ENCODE measurements around the gene PIK3C2G.

Gene PIK3C2G

DNA sequence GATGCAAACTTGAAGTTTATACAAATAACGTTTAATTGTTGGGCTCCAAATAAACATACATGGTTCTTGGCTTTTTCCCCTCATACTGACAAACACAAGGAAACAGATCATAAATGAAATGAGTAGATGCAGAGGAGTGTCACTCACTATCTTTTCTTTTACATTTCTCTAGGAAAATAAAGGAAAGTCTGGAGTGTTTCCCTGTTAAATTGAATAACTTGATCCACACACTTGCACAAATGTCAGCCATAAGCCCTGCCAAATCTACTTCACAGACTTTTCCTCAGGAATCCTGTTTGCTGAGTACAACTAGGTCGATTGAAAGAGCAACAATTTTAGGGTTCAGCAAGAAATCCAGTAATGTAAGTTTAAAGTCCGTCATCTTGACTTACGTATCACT, 301.2 kb downstream of the PIK3C2G start:
- no peak for DNase-seq (ENCODE audit: low read depth in 2 of 2)

- no peak for DNase-seq (ENCODE audit: low read depth in 2 of 2)
These were observed 303.0 kb downstream of the PIK3C2G start for GRCh38 chr12:18564306-18564705.

- DNase-seq (ENCODE audit: low read depth in 2 of 2), result no peak
These were observed 306.5 kb downstream of the PIK3C2G start for GRCh38 chr12:18567787-18568186.

GRCh38 chr12:18570543-18570942, 309.2 kb downstream of the PIK3C2G start:
- DNase-seq (ENCODE audit: low read depth in 2 of 2), result no peak

DNA sequence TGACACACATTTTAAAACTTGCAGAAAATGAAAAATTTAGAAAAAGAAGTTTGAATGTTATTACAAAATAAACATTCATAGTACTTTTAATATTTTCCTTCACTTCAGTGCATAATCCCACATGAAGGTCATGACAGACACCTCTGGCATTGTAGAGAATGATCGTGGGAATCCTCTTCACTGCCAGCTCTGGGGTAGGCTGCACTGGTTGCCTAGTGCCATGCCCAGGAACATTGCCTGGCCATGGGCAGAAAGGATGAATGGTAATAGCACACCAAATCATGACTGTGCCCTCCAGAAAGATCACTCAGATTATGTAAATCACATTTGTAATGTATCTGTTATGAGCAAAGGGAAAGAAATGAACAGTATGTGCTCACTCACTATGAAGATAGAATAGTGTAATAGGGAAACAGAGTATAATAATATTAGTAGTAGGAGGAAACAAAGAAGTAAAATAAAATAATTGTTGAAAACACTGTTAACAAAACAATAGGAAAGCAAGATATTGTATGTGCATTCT, 314.8 kb downstream of the PIK3C2G start:
- DNase-seq (ENCODE audit: low read depth in 2 of 2), result no peak

GRCh38 chr12:18576648-18577047, 315.3 kb downstream of the PIK3C2G start:
- DNase-seq (ENCODE audit: low read depth in 2 of 2), result no peak

DNA sequence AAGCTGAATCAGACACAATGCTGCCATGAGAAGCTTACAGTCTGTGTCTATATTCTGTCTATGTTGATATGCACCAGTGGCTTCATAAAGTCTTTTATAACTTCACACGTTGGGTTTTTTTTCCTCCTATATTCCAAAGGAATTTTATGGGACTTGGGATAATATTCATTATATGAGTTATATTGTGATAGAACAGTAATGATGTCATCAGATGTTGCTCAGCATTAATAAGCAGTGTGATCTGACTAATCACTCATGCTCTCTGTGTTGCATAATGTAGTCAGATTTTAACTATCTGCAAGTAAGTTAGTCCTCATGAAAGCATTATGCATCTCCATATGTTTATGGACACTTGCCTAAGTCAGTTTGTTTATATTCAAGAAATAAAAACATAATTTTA, 316.9 kb downstream of the PIK3C2G start:
- DNase-seq (ENCODE audit: low read depth in 2 of 2), result peak; percentile 25 to 30

GRCh38 chr12:18580291-18580690, 319.0 kb downstream of the PIK3C2G start:
- DNase-seq (ENCODE audit: low read depth in 2 of 2), result peak; percentile 38 to 42

DNA sequence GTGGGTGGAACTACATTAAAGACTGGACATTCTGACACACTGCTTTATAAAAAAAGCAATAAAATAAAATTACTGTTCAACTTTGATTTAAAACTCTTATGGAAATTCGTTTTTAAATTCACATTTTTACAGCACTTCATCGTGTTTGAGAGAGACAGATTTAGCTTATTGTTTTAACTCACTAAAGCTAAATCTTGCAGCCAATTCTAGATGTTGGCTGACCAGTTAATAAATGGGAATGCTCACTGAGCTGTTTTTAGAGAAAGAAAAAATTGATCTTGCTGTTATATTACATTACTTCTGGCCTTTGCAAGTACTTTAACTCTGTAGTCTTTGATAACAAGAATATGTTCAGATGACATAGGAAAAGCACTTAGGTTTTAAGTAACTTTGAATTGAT, 319.4 kb downstream of the PIK3C2G start:
- no peak for DNase-seq (ENCODE audit: low read depth in 2 of 2)

GRCh38 chr12:18581232-18581962, 320.1 kb downstream of the PIK3C2G start:
- peak in 1 of 2 experiments; percentile 2 for DNase-seq (ENCODE audit: low read depth in 2 of 2)

GRCh38 chr12:18583655-18584054, 322.3 kb downstream of the PIK3C2G start:
- peak in 1 of 2 experiments; percentile 1 for DNase-seq (ENCODE audit: low read depth in 2 of 2)

- DNase-seq (ENCODE audit: low read depth in 2 of 2), result no peak
These were observed 325.3 kb downstream of the PIK3C2G start for GRCh38 chr12:18586581-18586980.

- no peak for DNase-seq (ENCODE audit: low read depth in 2 of 2)
These were observed 328.0 kb downstream of the PIK3C2G start for GRCh38 chr12:18589316-18589715.

DNA sequence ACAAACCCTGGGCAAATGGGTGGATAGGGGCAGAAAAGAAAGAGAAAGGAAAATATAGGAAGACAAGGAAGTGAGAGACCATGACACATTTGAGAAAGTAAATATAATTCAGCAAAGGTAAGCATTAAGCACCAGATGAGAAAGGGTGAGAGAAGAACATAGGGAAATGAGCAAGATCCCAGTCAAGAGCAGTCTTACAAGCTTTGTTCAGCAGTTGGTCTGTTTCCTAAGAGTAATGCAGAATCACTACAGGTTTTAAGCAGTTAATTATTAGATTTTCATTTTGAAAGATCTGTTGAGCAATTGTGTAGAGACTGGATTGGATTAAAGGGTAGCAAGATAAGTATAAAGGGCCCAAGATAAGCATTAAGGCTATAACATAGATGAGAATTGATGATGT, 330.2 kb downstream of the PIK3C2G start:
- no peak for DNase-seq (ENCODE audit: low read depth in 2 of 2)

DNA sequence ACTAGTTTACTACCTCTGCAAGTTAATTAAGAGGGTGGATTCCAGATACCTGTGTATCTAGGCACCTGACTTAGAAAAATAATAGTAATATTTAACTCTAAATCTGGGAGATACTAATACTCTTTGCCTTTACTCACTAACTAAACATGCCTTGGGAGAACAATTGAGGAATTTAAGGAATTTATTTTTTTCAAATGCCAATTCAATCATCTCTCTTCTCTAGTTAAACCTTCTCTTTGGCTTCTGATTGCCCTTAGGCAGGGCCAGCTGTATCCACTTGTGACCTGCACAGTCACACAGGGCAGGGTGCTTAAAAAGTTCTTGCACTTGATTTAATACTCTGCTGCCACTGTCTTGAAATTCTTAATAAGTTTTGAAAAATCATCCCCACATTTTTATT, 334.1 kb downstream of the PIK3C2G start:
- no peak for DNase-seq (ENCODE audit: low read depth in 2 of 2)

DNA sequence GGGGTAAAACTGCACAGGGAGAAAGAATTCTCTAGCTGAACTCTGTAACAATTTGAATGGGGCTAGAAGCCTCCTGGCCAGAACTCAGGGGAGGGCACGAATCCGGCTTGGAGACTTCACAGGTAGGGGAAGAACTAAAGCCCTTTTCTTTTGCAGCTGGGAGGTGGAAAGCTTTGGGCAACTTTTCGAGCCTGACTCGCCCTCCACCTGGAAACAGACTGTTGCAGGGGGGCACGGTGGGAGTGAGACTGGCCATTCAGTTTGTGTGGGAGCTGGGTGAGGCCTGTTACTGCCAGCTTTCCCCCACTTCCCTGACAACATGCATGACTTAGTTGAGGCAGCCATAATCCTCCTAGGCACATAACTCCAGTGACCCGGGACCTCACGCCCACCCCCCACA, 340.6 kb downstream of the PIK3C2G start:
- no peak for DNase-seq (ENCODE audit: low read depth in 2 of 2)

DNA sequence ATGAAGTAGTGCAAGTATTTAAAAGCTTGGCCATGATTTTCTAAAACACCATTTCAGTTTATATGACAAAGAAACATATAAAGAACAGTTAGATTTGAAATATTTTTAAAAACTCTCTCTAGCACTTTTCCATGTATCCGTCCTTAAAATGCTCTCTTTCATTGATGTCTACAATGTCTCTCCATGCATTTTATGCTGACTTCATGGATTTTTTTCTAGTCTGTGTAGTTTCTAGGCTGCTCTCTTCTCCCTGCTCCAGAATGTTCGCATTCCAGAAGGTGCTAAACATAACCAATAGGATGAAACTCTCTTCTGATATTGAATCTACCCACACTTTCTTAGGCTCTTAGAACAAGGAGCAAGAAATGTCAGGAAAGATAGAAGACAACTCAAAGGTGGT, 351.7 kb downstream of the PIK3C2G start:
- DNase-seq (ENCODE audit: low read depth in 2 of 2), result no peak

GRCh38 chr12:18620986-18621385, 359.7 kb downstream of the PIK3C2G start:
- no peak for DNase-seq (ENCODE audit: low read depth in 2 of 2)

DNA sequence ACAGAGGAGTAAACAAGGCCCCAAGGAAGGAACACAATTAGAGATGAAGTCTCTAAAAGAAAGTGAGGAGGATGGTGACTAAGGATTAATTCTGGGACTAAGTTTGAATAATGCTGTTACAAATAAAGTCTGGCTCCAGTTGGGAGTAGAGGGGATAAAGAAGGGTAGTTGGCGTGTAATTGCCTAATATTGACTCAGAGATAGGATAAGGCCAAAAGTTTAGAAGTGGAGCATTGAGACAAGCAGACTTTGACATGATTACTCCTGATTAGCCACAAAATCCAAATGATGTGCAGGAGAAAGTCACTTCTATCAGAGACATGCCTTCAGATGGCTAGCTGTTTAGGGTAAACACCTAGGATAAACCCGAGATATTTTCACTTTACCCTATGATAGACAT, 368.1 kb downstream of the PIK3C2G start:
- no peak for DNase-seq (ENCODE audit: low read depth in 2 of 2)

DNA sequence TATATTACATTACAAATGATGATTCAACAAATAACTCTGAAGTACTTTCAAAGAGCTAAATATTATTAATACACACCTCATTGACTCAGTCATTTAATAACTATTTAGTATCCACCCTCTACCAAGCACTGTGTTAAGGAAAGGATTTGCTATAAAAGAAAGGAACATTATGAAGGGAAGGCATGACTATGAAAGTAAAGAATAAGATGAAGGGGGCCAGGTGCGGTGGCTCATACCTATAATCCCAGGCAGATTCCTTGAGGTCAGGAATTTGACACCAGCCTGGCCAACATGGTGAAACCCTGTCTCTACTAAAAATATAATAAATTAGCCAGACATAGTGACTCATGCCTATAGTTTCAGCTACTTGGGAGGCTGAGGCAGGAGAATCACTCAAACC, 368.6 kb downstream of the PIK3C2G start:
- no peak for DNase-seq (ENCODE audit: low read depth in 2 of 2)

DNA sequence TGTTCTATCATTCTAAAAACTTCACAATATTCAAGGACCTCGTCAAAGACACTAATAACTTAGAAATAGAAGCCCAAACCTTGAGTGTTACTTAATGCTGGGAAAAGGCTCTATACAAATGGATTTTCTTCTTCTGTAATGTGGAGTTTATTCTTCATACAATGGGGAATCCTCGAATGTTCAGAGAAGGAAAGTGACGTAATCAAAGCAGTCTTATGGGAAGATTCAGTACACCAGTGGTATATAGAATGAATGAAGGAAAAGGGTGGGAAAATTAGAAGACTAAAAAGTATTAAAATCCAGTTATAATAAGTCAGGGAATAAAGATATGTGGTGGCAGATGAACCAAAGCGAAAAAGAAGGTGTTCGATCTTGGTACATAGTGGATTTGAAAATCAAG, 370.0 kb downstream of the PIK3C2G start:
- DNase-seq (ENCODE audit: low read depth in 2 of 2), result no peak

- DNase-seq (ENCODE audit: low read depth in 2 of 2), result no peak
These were observed 371.5 kb downstream of the PIK3C2G start for GRCh38 chr12:18632848-18633247.

GRCh38 chr12:18634382-18634781, 373.1 kb downstream of the PIK3C2G start:
- DNase-seq (ENCODE audit: low read depth in 2 of 2), result no peak

Data from fibroblast of skin of left biceps (primary cell).